Sciatic nerve (tissue), 2 donors: ENCODE results near the gene AOAH. TPM values are rescaled to one million over a fixed set of nuclear protein-coding genes. Genes with fewer than 3 reads are reported as not detected.
"Not testable (repeated sequence)": the region's sequence is repeated elsewhere in the genome, so short reads cannot be mapped to it uniquely, and the experiment has no call there.

ENCODE experiments used
- ATAC-seq: fragments of 200-7000 bp; cut with Tn5 transposase; one replicate; pipeline ENCODE4 v1.9.1; 2020; ENCODE audit warnings: mild to moderate bottlenecking, moderate library complexity
- DNase-seq: peaks from one replicate; pipeline ENCODE4 v3.0.0-alpha.2; 2020; ENCODE audit warnings: low spot score
- intact Hi-C: fragments of 100-400 bp; cut with DNase I; formaldehyde crosslinking; loops from one replicate; pipeline ENCODE4 v1.14.2; 2022
- total RNA-seq: library from RNA; stranded (reverse); fragmentation: NEBNext Ultra II Directional; extraction: Animal tissue kit (Norgen Biotek cat#: 25700); gene quantifications from one replicate; pipeline ENCODE4 v1.2.1, GENCODE V29; 2021
- donor health status: DM: no; HTN: no; CAD: no.
- donor health status: DM: no; HTN: no; CAD: no.

Gene AOAH
- total RNA-seq, 1 donor from 2014 or later: 20.6 TPM

- intact Hi-C loops: no loop called here
- no peak for ATAC-seq
Observed at GRCh38 chr7:36472141-36472729, 252.1 kb downstream of the AOAH start.

DNA sequence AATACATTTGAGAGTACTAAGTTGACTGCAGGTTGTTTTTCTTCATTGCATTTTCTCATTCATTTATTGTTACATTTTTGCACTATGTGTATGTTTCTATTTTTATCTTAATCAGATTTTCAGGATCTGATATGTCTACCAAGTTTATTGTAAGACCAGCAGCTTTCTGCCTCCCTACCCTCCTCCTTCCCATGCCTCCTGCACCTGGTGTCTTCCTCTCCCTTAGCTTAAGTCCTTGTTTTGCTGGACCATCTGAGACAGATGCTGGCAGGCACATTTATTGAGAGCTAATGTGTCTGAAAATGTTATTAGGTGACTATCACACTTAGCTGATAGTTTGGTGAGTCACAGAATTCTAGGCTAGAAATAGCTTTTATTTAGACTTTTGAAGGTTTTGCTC is 255.1 kb downstream of the AOAH start:
- ATAC-seq: no peak
- intact Hi-C loops: no loop called here

More at GRCh38 chr7:36472141-36472729, 252.1 kb downstream of the AOAH start:
- DNase-seq: no peak

DNA sequence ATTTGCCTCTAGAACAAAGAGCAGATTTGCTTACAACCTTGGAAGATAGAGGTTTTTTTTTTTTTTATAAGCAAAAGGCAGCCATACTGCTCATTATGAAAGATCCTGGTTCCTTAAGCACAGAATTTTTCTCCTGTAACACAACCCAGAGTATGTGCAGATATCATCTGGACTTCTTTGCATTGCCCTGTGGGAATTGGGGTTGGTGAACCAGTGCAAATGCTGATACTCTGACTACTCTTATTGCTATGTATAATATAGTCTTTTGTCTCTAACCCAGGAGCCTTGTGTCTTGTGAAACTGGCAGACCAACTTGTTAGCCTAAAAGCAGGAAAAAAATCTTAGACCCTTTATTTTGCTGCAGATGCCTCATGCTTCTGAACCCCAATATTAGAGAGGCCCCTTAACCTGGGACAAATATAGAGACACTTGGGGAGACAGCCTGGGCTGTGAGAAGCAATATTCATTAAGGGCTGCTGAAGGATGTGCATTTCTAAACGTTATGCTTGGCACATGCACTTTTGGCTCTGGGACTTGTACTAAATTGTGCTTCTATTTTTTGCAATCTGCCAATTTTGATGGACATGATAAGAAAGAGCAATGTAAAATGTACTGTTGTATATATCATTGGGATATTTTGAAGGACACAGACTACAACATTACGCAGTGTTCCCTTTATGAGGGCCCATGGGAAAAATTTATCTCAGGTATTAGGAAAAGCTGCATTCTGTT is 255.8 kb downstream of the AOAH start:
- DNase-seq: no peak
- intact Hi-C loops: no loop called here
- ATAC-seq: no peak

More for the DNA sequence above, 255.1 kb downstream of the AOAH start:
- DNase-seq: no peak

GRCh38 chr7:36466001-36466400 is 258.3 kb downstream of the AOAH start:
- intact Hi-C loops, ATAC-seq, DNase-seq: not testable (repeated sequence)

DNA sequence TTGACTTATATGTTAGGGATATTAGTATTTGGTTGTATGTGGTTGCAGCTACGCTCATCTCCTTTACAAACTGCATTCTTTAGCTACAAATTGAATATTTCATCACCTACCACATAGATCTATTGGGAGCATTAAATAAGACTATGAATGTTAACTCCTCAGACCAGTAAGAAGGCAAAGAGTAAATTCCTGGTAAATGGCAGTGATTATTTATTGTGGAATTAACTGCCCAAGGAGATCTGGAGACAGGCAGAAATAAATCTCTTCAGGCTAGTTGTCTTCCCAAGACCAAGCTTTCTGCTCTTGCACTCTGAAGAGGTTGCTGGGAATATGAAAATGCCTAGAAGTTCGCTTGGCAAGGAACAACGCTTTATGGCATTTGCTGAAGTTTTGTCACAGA is 260.0 kb downstream of the AOAH start:
- DNase-seq: no peak
- intact Hi-C loops: no loop called here
- no peak for ATAC-seq
